ENCODE results near the gene SCAMP2. TPM values are rescaled to one million over a fixed set of nuclear protein-coding genes. Genes with fewer than 3 reads are reported as not detected.

Gene SCAMP2
- polyA plus RNA-seq, 2 donors: 58.9 to 62.3 TPM

GRCh38 chr15:74884428-74885223 lies 11.5 kb upstream of the SCAMP2 start:
- H3K27me3 ChIP-seq (ENCODE audit: control insufficient read depth in 1 of 2, insufficient read depth in 2 of 2, low read length in 2 of 2): no peaks in the 10 kb centered on the region
- H3K4me1 ChIP-seq (ENCODE audit: control insufficient read depth in 2 of 2, insufficient read depth in 2 of 2, low read length in 1 of 2): peaks cover 0 to 6% of the 10 kb centered on the region in 2 donors
- whole genome bisulfite sequencing, 2 donors: 72 to 79% methylated on average over 4 of the region's 4 CpGs
- peaks cover 0 to 4% of the 10 kb centered on the region in 2 donors for H3K9me3 ChIP-seq (ENCODE audit: control insufficient read depth in 2 of 2, insufficient read depth in 1 of 2, low read depth in 1 of 2, low read length in 1 of 2)
- H3K36me3 ChIP-seq (ENCODE audit: control insufficient read depth in 2 of 2, insufficient read depth in 2 of 2, low read length in 1 of 2): no peaks in the 10 kb centered on the region
- no peak overlapping the region for H3K4me3 ChIP-seq (ENCODE audit: low read depth in 1 of 2, low read length in 2 of 2)
- H3K27ac ChIP-seq (ENCODE audit: low read depth in 2 of 2, low read length in 1 of 2): no peak overlapping the region

- Histone ChIP-seq H3K27me3 (ENCODE audit: control insufficient read depth in 1 of 2, insufficient read depth in 2 of 2, low read length in 2 of 2) (no peaks in the 10 kb centered on the region), H3K4me1 (ENCODE audit: control insufficient read depth in 2 of 2, insufficient read depth in 2 of 2, low read length in 1 of 2) (no peaks in the 10 kb centered on the region), H3K4me3 (ENCODE audit: low read depth in 1 of 2, low read length in 2 of 2) (no peak overlapping the region), H3K36me3 (ENCODE audit: control insufficient read depth in 2 of 2, insufficient read depth in 2 of 2, low read length in 1 of 2) (no peaks in the 10 kb centered on the region), H3K9me3 (ENCODE audit: control insufficient read depth in 2 of 2, insufficient read depth in 1 of 2, low read depth in 1 of 2, low read length in 1 of 2) (peaks cover 0 to 4% of the 10 kb centered on the region in 2 donors), H3K27ac (ENCODE audit: low read depth in 2 of 2, low read length in 1 of 2) (no peak overlapping the region)
- 95 to 96% methylated on average over 6 of the region's 6 CpGs for WGBS, 2 donors
Observed at GRCh38 chr15:74882528-74882927, 9.4 kb upstream of the SCAMP2 start.

- Histone ChIP-seq H3K4me3 (ENCODE audit: low read depth in 1 of 2, low read length in 2 of 2) (no peak overlapping the region), H3K36me3 (ENCODE audit: control insufficient read depth in 2 of 2, insufficient read depth in 2 of 2, low read length in 1 of 2) (no peaks in the 10 kb centered on the region), H3K9me3 (ENCODE audit: control insufficient read depth in 2 of 2, insufficient read depth in 1 of 2, low read depth in 1 of 2, low read length in 1 of 2) (peaks cover 0 to 4% of the 10 kb centered on the region in 2 donors), H3K4me1 (ENCODE audit: control insufficient read depth in 2 of 2, insufficient read depth in 2 of 2, low read length in 1 of 2) (no peaks in the 10 kb centered on the region), H3K27me3 (ENCODE audit: control insufficient read depth in 1 of 2, insufficient read depth in 2 of 2, low read length in 2 of 2) (no peaks in the 10 kb centered on the region), H3K27ac (ENCODE audit: low read depth in 2 of 2, low read length in 1 of 2) (no peak overlapping the region)
- 84 to 89% methylated on average over 4 of the region's 4 CpGs for WGBS, 2 donors
Observed at GRCh38 chr15:74878273-74878672, 5.1 kb upstream of the SCAMP2 start.

GRCh38 chr15:74873756-74874424 lies 725 bp upstream of the SCAMP2 start:
- peaks cover 4% of the 10 kb centered on the region in 2 donors for H3K4me1 ChIP-seq (ENCODE audit: control insufficient read depth in 2 of 2, insufficient read depth in 2 of 2, low read length in 1 of 2)
- H3K4me3 ChIP-seq (ENCODE audit: low read depth in 1 of 2, low read length in 2 of 2): peak overlapping the region; percentile 74 to 82
- peak overlapping the region; percentile 90 to 97 for H3K27ac ChIP-seq (ENCODE audit: low read depth in 2 of 2, low read length in 1 of 2)
- no peaks in the 10 kb centered on the region for H3K9me3 ChIP-seq (ENCODE audit: control insufficient read depth in 2 of 2, insufficient read depth in 1 of 2, low read depth in 1 of 2, low read length in 1 of 2)
- H3K27me3 ChIP-seq (ENCODE audit: control insufficient read depth in 1 of 2, insufficient read depth in 2 of 2, low read length in 2 of 2): no peaks in the 10 kb centered on the region
- WGBS, 2 donors: 29 to 41% methylated on average over 14 to 16 of the region's 16 CpGs
- H3K36me3 ChIP-seq (ENCODE audit: control insufficient read depth in 2 of 2, insufficient read depth in 2 of 2, low read length in 1 of 2): no peaks in the 10 kb centered on the region

GRCh38 chr15:74872702-74873035 lies 496 bp downstream of the SCAMP2 start:
- WGBS, 2 donors: 0 to 1% methylated on average over 11 of the region's 11 CpGs
- H3K27me3 ChIP-seq (ENCODE audit: control insufficient read depth in 1 of 2, insufficient read depth in 2 of 2, low read length in 2 of 2): no peaks in the 10 kb centered on the region
- H3K4me1 ChIP-seq (ENCODE audit: control insufficient read depth in 2 of 2, insufficient read depth in 2 of 2, low read length in 1 of 2): peaks cover 4 to 9% of the 10 kb centered on the region in 2 donors
- peak overlapping the region; percentile 90 to 97 for H3K27ac ChIP-seq (ENCODE audit: low read depth in 2 of 2, low read length in 1 of 2)
- H3K36me3 ChIP-seq (ENCODE audit: control insufficient read depth in 2 of 2, insufficient read depth in 2 of 2, low read length in 1 of 2): no peaks in the 10 kb centered on the region
- H3K4me3 ChIP-seq (ENCODE audit: low read depth in 1 of 2, low read length in 2 of 2): peak overlapping the region; percentile 74 to 82
- H3K9me3 ChIP-seq (ENCODE audit: control insufficient read depth in 2 of 2, insufficient read depth in 1 of 2, low read depth in 1 of 2, low read length in 1 of 2): no peaks in the 10 kb centered on the region

- Histone ChIP-seq H3K4me3 (ENCODE audit: low read depth in 1 of 2, low read length in 2 of 2) (peak overlapping the region in 1 of 2 donors; percentile 13), H3K36me3 (ENCODE audit: control insufficient read depth in 2 of 2, insufficient read depth in 2 of 2, low read length in 1 of 2) (peaks cover 0 to 2% of the 10 kb centered on the region in 2 donors), H3K27ac (ENCODE audit: low read depth in 2 of 2, low read length in 1 of 2) (peak overlapping the region; percentile 92 to 93), H3K27me3 (ENCODE audit: control insufficient read depth in 1 of 2, insufficient read depth in 2 of 2, low read length in 2 of 2) (no peaks in the 10 kb centered on the region), H3K9me3 (ENCODE audit: control insufficient read depth in 2 of 2, insufficient read depth in 1 of 2, low read depth in 1 of 2, low read length in 1 of 2) (no peaks in the 10 kb centered on the region), H3K4me1 (ENCODE audit: control insufficient read depth in 2 of 2, insufficient read depth in 2 of 2, low read length in 1 of 2) (peaks cover 4 to 17% of the 10 kb centered on the region in 2 donors)
- WGBS, 2 donors: 15 to 17% methylated on average over 6 of the region's 6 CpGs
Observed at GRCh38 chr15:74870436-74871215, 2.5 kb downstream of the SCAMP2 start.

- Histone ChIP-seq H3K27me3 (ENCODE audit: control insufficient read depth in 1 of 2, insufficient read depth in 2 of 2, low read length in 2 of 2) (no peaks in the 10 kb centered on the region), H3K9me3 (ENCODE audit: control insufficient read depth in 2 of 2, insufficient read depth in 1 of 2, low read depth in 1 of 2, low read length in 1 of 2) (no peaks in the 10 kb centered on the region), H3K4me3 (ENCODE audit: low read depth in 1 of 2, low read length in 2 of 2) (no peak overlapping the region), H3K27ac (ENCODE audit: low read depth in 2 of 2, low read length in 1 of 2) (peak overlapping the region; percentile 93 to 97), H3K4me1 (ENCODE audit: control insufficient read depth in 2 of 2, insufficient read depth in 2 of 2, low read length in 1 of 2) (peaks cover 4 to 18% of the 10 kb centered on the region in 2 donors), H3K36me3 (ENCODE audit: control insufficient read depth in 2 of 2, insufficient read depth in 2 of 2, low read length in 1 of 2) (peaks cover 0 to 2% of the 10 kb centered on the region in 2 donors)
- WGBS, 2 donors: 17 to 22% methylated on average over 6 of the region's 6 CpGs
Observed at GRCh38 chr15:74869726-74870407, 3.3 kb downstream of the SCAMP2 start.

- Histone ChIP-seq H3K4me1 (ENCODE audit: control insufficient read depth in 2 of 2, insufficient read depth in 2 of 2, low read length in 1 of 2) (peaks cover 4 to 21% of the 10 kb centered on the region in 2 donors), H3K9me3 (ENCODE audit: control insufficient read depth in 2 of 2, insufficient read depth in 1 of 2, low read depth in 1 of 2, low read length in 1 of 2) (no peaks in the 10 kb centered on the region), H3K36me3 (ENCODE audit: control insufficient read depth in 2 of 2, insufficient read depth in 2 of 2, low read length in 1 of 2) (peaks cover 0 to 2% of the 10 kb centered on the region in 2 donors), H3K27me3 (ENCODE audit: control insufficient read depth in 1 of 2, insufficient read depth in 2 of 2, low read length in 2 of 2) (no peaks in the 10 kb centered on the region), H3K4me3 (ENCODE audit: low read depth in 1 of 2, low read length in 2 of 2) (no peak overlapping the region), H3K27ac (ENCODE audit: low read depth in 2 of 2, low read length in 1 of 2) (peak overlapping the region; percentile 93 to 97)
Observed at GRCh38 chr15:74869372-74869725, 3.8 kb downstream of the SCAMP2 start.

GRCh38 chr15:74868059-74868458 lies 5.1 kb downstream of the SCAMP2 start:
- WGBS, 2 donors: 52 to 60% methylated on average over 6 of the region's 6 CpGs
- H3K4me3 ChIP-seq (ENCODE audit: low read depth in 1 of 2, low read length in 2 of 2): no peak overlapping the region
- peak overlapping the region; percentile 80 to 95 for H3K27ac ChIP-seq (ENCODE audit: low read depth in 2 of 2, low read length in 1 of 2)

More at GRCh38 chr15:74868059-74868458, 5.1 kb downstream of the SCAMP2 start:
- Histone ChIP-seq H3K9me3 (ENCODE audit: control insufficient read depth in 2 of 2, insufficient read depth in 1 of 2, low read depth in 1 of 2, low read length in 1 of 2) (no peaks in the 10 kb centered on the region), H3K27me3 (ENCODE audit: control insufficient read depth in 1 of 2, insufficient read depth in 2 of 2, low read length in 2 of 2) (no peaks in the 10 kb centered on the region), H3K36me3 (ENCODE audit: control insufficient read depth in 2 of 2, insufficient read depth in 2 of 2, low read length in 1 of 2) (peaks cover 0 to 2% of the 10 kb centered on the region in 2 donors), H3K4me1 (ENCODE audit: control insufficient read depth in 2 of 2, insufficient read depth in 2 of 2, low read length in 1 of 2) (peaks cover 4 to 22% of the 10 kb centered on the region in 2 donors)
